ENCODE data around the gene ANKIB1.

ANKIB1 gene

GRCh38 chr7:92325858-92326257 lies 80.1 kb downstream of the ANKIB1 start:
- H3K27me3 ChIP-seq (ENCODE audit: control insufficient read depth, insufficient read depth, low read length) = no peaks in the 10 kb centered on the region
- H3K27ac ChIP-seq (ENCODE audit: low read depth, low read length) = no peak overlapping the region
- H3K4me3 ChIP-seq (ENCODE audit: low read depth, low read length) = no peak overlapping the region
- no peaks in the 10 kb centered on the region for H3K36me3 ChIP-seq (ENCODE audit: control insufficient read depth, insufficient read depth, low read length)
- no peaks in the 10 kb centered on the region for H3K9me3 ChIP-seq (ENCODE audit: control insufficient read depth, insufficient read depth, low read depth, low read length)
- H3K4me1 ChIP-seq (ENCODE audit: control insufficient read depth, insufficient read depth, low read length) = no peaks in the 10 kb centered on the region
- no peak overlapping the region for H3K9ac ChIP-seq (ENCODE audit: low read length)

GRCh38 chr7:92330835-92331438 lies 85.2 kb downstream of the ANKIB1 start:
- Histone ChIP-seq H3K9ac (ENCODE audit: low read length) (no peak overlapping the region), H3K4me1 (ENCODE audit: control insufficient read depth, insufficient read depth, low read length) (no peaks in the 10 kb centered on the region), H3K4me3 (ENCODE audit: low read depth, low read length) (no peak overlapping the region), H3K27me3 (ENCODE audit: control insufficient read depth, insufficient read depth, low read length) (no peaks in the 10 kb centered on the region), H3K36me3 (ENCODE audit: control insufficient read depth, insufficient read depth, low read length) (no peaks in the 10 kb centered on the region), H3K27ac (ENCODE audit: low read depth, low read length) (no peak overlapping the region), H3K9me3 (ENCODE audit: control insufficient read depth, insufficient read depth, low read depth, low read length) (no peaks in the 10 kb centered on the region)

GRCh38 chr7:92331508-92331907 lies 85.7 kb downstream of the ANKIB1 start:
- Histone ChIP-seq H3K4me3 (ENCODE audit: low read depth, low read length) (no peak overlapping the region), H3K27me3 (ENCODE audit: control insufficient read depth, insufficient read depth, low read length) (no peaks in the 10 kb centered on the region), H3K36me3 (ENCODE audit: control insufficient read depth, insufficient read depth, low read length) (no peaks in the 10 kb centered on the region), H3K4me1 (ENCODE audit: control insufficient read depth, insufficient read depth, low read length) (no peaks in the 10 kb centered on the region), H3K27ac (ENCODE audit: low read depth, low read length) (no peak overlapping the region), H3K9ac (ENCODE audit: low read length) (no peak overlapping the region), H3K9me3 (ENCODE audit: control insufficient read depth, insufficient read depth, low read depth, low read length) (no peaks in the 10 kb centered on the region)

DNA sequence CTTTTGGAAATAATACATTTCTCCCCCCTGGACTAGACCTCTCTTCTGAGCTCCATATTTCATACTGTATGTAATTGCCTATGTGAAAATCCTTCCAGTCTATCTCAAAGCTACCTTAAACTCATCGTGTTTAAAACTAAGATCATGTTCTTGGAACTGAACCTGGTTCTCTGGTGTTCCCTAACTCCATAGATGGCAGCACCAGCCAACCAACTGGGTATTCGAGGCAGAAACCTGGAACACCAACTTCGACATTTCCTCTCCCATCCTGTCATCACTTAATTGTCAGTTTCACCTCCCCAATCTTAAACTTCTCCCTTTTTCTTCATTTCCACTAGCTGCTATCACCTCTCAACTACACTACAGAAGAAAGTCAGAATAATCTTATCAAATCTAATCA lies 87.0 kb downstream of the ANKIB1 start:
- H3K36me3 ChIP-seq (ENCODE audit: control insufficient read depth, insufficient read depth, low read length) = no peaks in the 10 kb centered on the region

GRCh38 chr7:92333866-92334265 lies 88.1 kb downstream of the ANKIB1 start:
- Histone ChIP-seq H3K9ac (ENCODE audit: low read length) (no peak overlapping the region), H3K36me3 (ENCODE audit: control insufficient read depth, insufficient read depth, low read length) (no peaks in the 10 kb centered on the region), H3K9me3 (ENCODE audit: control insufficient read depth, insufficient read depth, low read depth, low read length) (no peaks in the 10 kb centered on the region), H3K4me3 (ENCODE audit: low read depth, low read length) (no peak overlapping the region), H3K27me3 (ENCODE audit: control insufficient read depth, insufficient read depth, low read length) (no peaks in the 10 kb centered on the region), H3K4me1 (ENCODE audit: control insufficient read depth, insufficient read depth, low read length) (no peaks in the 10 kb centered on the region; the same call in 1 of the 2 replicates), H3K27ac (ENCODE audit: low read depth, low read length) (no peak overlapping the region)

More for the DNA sequence above, 87.0 kb downstream of the ANKIB1 start:
- H3K27ac ChIP-seq (ENCODE audit: low read depth, low read length) = no peak overlapping the region
- H3K4me1 ChIP-seq (ENCODE audit: control insufficient read depth, insufficient read depth, low read length) = no peaks in the 10 kb centered on the region; the same call in 1 of the 2 replicates
- H3K9me3 ChIP-seq (ENCODE audit: control insufficient read depth, insufficient read depth, low read depth, low read length) = no peaks in the 10 kb centered on the region
- H3K27me3 ChIP-seq (ENCODE audit: control insufficient read depth, insufficient read depth, low read length) = no peaks in the 10 kb centered on the region
- no peak overlapping the region for H3K9ac ChIP-seq (ENCODE audit: low read length)
- H3K4me3 ChIP-seq (ENCODE audit: low read depth, low read length) = no peak overlapping the region

DNA sequence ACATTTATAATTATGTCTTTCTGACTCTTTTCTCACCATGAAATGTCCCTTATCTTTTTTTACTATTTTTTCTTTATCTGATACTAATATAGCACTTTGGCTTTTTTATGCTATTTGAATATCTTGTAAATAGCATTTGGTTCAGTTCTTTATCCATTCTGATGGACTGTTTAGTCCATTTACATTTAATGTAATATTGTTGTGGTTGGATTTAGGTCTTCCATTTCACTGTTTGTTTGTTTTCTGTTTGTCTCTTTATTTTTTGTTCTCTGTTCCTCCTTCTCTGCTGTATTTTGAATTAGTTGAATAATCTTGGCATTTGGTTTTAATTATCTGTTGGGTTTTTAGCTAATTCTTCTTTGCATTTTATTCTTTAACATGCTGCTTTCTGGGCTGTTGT lies 89.8 kb downstream of the ANKIB1 start:
- H3K27ac ChIP-seq (ENCODE audit: low read depth, low read length) = no peak overlapping the region
- no peaks in the 10 kb centered on the region for H3K9me3 ChIP-seq (ENCODE audit: control insufficient read depth, insufficient read depth, low read depth, low read length)
- H3K36me3 ChIP-seq (ENCODE audit: control insufficient read depth, insufficient read depth, low read length) = no peaks in the 10 kb centered on the region
- H3K4me1 ChIP-seq (ENCODE audit: control insufficient read depth, insufficient read depth, low read length) = no peaks in the 10 kb centered on the region; the same call in 1 of the 2 replicates
- no peak overlapping the region for H3K9ac ChIP-seq (ENCODE audit: low read length)
- no peak overlapping the region for H3K4me3 ChIP-seq (ENCODE audit: low read depth, low read length)
- H3K27me3 ChIP-seq (ENCODE audit: control insufficient read depth, insufficient read depth, low read length) = no peaks in the 10 kb centered on the region

- no peaks in the 10 kb centered on the region for H3K36me3 ChIP-seq (ENCODE audit: control insufficient read depth, insufficient read depth, low read length)
- no peaks in the 10 kb centered on the region for H3K9me3 ChIP-seq (ENCODE audit: control insufficient read depth, insufficient read depth, low read depth, low read length)
- no peak overlapping the region for H3K4me3 ChIP-seq (ENCODE audit: low read depth, low read length)
Observed at GRCh38 chr7:92336662-92337340, 91.0 kb downstream of the ANKIB1 start.

DNA sequence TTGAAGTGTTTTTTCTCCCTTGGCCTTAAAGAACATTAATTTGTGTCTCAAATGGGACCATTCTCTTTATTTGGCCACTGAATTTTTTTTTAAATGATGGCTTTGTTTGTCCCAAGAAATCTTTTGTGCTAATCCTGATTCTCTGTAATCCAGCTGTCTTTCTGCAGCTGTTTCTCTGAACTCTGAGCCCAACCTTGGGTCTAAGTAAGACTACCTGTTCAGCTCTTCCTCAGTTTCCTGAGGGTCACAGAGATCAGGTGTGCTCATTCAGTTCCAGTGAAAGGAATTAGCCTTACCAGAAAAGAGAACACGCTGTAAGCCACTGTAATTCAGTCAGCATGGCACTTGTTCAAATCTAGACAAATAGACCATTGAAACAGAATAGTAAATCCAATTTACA lies 94.2 kb downstream of the ANKIB1 start:
- Histone ChIP-seq H3K36me3 (ENCODE audit: control insufficient read depth, insufficient read depth, low read length) (peaks cover 3% of the 10 kb centered on the region), H3K4me3 (ENCODE audit: low read depth, low read length) (no peak overlapping the region), H3K9me3 (ENCODE audit: control insufficient read depth, insufficient read depth, low read depth, low read length) (no peaks in the 10 kb centered on the region), H3K4me1 (ENCODE audit: control insufficient read depth, insufficient read depth, low read length) (no peaks in the 10 kb centered on the region; the same call in 1 of the 2 replicates), H3K27ac (ENCODE audit: low read depth, low read length) (no peak overlapping the region), H3K9ac (ENCODE audit: low read length) (no peak overlapping the region), H3K27me3 (ENCODE audit: control insufficient read depth, insufficient read depth, low read length) (no peaks in the 10 kb centered on the region)

More at GRCh38 chr7:92336662-92337340, 91.0 kb downstream of the ANKIB1 start:
- H3K27me3 ChIP-seq (ENCODE audit: control insufficient read depth, insufficient read depth, low read length) = no peaks in the 10 kb centered on the region
- H3K9ac ChIP-seq (ENCODE audit: low read length) = no peak overlapping the region
- no peak overlapping the region for H3K27ac ChIP-seq (ENCODE audit: low read depth, low read length)
- no peaks in the 10 kb centered on the region; the same call in 1 of the 2 replicates for H3K4me1 ChIP-seq (ENCODE audit: control insufficient read depth, insufficient read depth, low read length)

GRCh38 chr7:92343714-92344113 lies 97.9 kb downstream of the ANKIB1 start:
- Histone ChIP-seq H3K36me3 (ENCODE audit: control insufficient read depth, insufficient read depth, low read length) (peaks cover 17% of the 10 kb centered on the region), H3K4me1 (ENCODE audit: control insufficient read depth, insufficient read depth, low read length) (no peaks in the 10 kb centered on the region), H3K4me3 (ENCODE audit: low read depth, low read length) (no peak overlapping the region), H3K9ac (ENCODE audit: low read length) (no peak overlapping the region), H3K9me3 (ENCODE audit: control insufficient read depth, insufficient read depth, low read depth, low read length) (no peaks in the 10 kb centered on the region), H3K27me3 (ENCODE audit: control insufficient read depth, insufficient read depth, low read length) (no peaks in the 10 kb centered on the region), H3K27ac (ENCODE audit: low read depth, low read length) (no peak overlapping the region)

- H3K4me3 ChIP-seq (ENCODE audit: low read depth, low read length) = no peak overlapping the region
- H3K9ac ChIP-seq (ENCODE audit: low read length) = no peak overlapping the region
- no peaks in the 10 kb centered on the region for H3K4me1 ChIP-seq (ENCODE audit: control insufficient read depth, insufficient read depth, low read length)
- H3K9me3 ChIP-seq (ENCODE audit: control insufficient read depth, insufficient read depth, low read depth, low read length) = no peaks in the 10 kb centered on the region
- no peak overlapping the region for H3K27ac ChIP-seq (ENCODE audit: low read depth, low read length)
- peaks cover 27% of the 10 kb centered on the region for H3K36me3 ChIP-seq (ENCODE audit: control insufficient read depth, insufficient read depth, low read length)
- no peaks in the 10 kb centered on the region for H3K27me3 ChIP-seq (ENCODE audit: control insufficient read depth, insufficient read depth, low read length)
Observed at GRCh38 chr7:92352009-92352408, 106.2 kb downstream of the ANKIB1 start.

DNA sequence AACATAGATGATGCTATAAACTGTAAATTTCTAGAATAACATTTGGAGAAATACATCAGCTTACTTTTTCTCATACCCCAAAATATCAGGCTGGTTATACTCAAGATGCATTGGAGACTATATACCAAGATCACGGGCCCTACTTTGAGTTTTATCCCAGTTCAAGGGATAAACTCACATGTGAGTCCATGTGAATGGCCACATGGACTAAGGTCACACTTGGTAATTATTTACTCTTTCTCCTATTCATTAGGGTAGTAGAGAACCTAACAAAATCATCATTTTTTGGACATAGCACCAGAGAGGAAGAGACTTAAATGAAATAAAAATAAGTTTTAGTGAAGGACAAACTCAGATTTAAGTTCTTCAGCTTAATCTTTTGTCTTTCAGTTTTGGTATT lies 108.4 kb downstream of the ANKIB1 start:
- Histone ChIP-seq H3K9me3 (ENCODE audit: control insufficient read depth, insufficient read depth, low read depth, low read length) (no peaks in the 10 kb centered on the region), H3K9ac (ENCODE audit: low read length) (no peak overlapping the region), H3K36me3 (ENCODE audit: control insufficient read depth, insufficient read depth, low read length) (peaks cover 23% of the 10 kb centered on the region), H3K27me3 (ENCODE audit: control insufficient read depth, insufficient read depth, low read length) (no peaks in the 10 kb centered on the region), H3K4me1 (ENCODE audit: control insufficient read depth, insufficient read depth, low read length) (no peaks in the 10 kb centered on the region), H3K4me3 (ENCODE audit: low read depth, low read length) (no peak overlapping the region), H3K27ac (ENCODE audit: low read depth, low read length) (no peak overlapping the region)

All from HUES6 (cell line).